GM12892 (cell line): ENCODE results near the gene TINAGL1.

Experiments
- POLR2A ChIP-seq: IDR thresholded peaks from 2 replicates; pipeline ENCODE4 v1.6.1; 2011; ENCODE audit warnings: low read depth, low read length, control low read depth
- POLR2AphosphoS5 ChIP-seq: IDR thresholded peaks from 2 replicates; pipeline ENCODE4 v1.6.1; 2011; ENCODE audit warnings: low read depth, low read length, control low read depth
- TAF1 ChIP-seq: IDR thresholded peaks from 2 replicates; pipeline ENCODE4 v1.6.1; 2011; ENCODE audit warnings: low read depth, mild to moderate bottlenecking, control low read depth, low read length, borderline replicate concordance

GRCh38 chr1:31592132-31592531 lies 15.8 kb downstream of the TINAGL1 start:
- TF ChIP-seq POLR2AphosphoS5 (no peak), POLR2A (no peak), TAF1 (no peak)
